ENCODE results near the gene NTSR2. TPM values are rescaled to one million over a fixed set of nuclear protein-coding genes. Genes with fewer than 3 reads are reported as not detected.

The NTSR2 gene
- total and polyA plus RNA-seq, 10 of the 15 experiments (the other 5 are each of a cell fraction or from before 2014, with no cell fraction given): not detected

DNA sequence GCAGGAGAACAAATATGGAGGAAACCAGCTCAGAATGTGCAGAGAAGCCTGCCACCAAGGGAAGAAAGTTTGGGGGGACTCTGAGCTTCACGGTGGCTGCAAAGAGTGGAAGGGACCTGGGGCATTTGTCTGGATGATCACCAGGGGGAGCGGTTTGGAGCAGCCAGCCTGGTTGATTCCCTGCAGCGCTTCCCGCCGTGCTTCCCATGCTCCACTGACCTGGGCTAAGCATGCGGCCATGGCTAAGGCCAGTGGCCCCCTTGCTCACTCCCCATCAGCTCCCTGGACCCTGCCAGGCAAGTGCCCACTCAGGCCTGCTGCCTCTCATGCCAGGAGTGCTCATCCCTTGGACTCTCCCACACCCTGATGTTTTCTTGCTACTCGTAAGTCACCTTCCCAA, 27.0 kb downstream of the NTSR2 start (continued):
- TF ChIP-seq, protein P1, sequence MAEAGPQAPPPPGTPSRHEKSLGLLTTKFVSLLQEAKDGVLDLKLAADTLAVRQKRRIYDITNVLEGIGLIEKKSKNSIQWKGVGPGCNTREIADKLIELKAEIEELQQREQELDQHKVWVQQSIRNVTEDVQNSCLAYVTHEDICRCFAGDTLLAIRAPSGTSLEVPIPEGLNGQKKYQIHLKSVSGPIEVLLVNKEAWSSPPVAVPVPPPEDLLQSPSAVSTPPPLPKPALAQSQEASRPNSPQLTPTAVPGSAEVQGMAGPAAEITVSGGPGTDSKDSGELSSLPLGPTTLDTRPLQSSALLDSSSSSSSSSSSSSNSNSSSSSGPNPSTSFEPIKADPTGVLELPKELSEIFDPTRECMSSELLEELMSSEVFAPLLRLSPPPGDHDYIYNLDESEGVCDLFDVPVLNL (IDR thresholded peaks at IDR 0.05; ENCODE audit: low read depth, low read length): no peak
- TF ChIP-seq, protein P2, sequence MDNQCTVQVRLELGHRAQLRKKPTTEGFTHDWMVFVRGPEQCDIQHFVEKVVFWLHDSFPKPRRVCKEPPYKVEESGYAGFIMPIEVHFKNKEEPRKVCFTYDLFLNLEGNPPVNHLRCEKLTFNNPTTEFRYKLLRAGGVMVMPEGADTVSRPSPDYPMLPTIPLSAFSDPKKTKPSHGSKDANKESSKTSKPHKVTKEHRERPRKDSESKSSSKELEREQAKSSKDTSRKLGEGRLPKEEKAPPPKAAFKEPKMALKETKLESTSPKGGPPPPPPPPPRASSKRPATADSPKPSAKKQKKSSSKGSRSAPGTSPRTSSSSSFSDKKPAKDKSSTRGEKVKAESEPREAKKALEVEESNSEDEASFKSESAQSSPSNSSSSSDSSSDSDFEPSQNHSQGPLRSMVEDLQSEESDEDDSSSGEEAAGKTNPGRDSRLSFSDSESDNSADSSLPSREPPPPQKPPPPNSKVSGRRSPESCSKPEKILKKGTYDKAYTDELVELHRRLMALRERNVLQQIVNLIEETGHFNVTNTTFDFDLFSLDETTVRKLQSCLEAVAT (IDR thresholded peaks at IDR 0.05): no peak
- TF ChIP-seq SP1 (IDR thresholded peaks at IDR 0.05; ENCODE audit: low read depth, low read length) (no peak), FOXK2 (IDR thresholded peaks at IDR 0.05) (no peak), POLR2AphosphoS5 (IDR thresholded peaks at IDR 0.05; ENCODE audit: low read length) (no peak), SRF (IDR thresholded peaks at IDR 0.05; ENCODE audit: low read depth in 2 of 2, low read length in 2 of 2) (no peak)
- TF ChIP-seq, protein P3, sequence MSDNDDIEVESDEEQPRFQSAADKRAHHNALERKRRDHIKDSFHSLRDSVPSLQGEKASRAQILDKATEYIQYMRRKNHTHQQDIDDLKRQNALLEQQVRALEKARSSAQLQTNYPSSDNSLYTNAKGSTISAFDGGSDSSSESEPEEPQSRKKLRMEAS (IDR thresholded peaks at IDR 0.05; ENCODE audit: low read depth, low read length): no peak

DNA sequence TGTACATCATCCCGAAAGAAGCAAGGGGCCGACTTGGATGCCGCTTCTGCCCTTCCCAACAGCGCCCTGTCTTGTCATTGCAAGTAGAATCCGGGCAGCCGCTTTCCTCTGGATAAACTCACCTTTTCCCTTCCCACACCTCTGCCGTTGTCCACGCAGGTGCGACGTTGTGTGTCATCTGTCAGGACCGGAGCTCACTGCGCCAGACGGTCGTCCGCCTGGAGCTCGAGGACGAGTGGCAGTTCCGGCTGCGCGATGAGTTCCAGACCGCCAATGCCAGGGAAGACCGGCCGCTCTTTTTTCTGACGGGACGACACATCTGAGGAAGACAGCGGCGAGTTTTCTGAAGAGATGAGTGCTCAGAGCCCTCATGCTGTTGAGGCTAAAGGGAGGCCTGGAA, 29.9 kb downstream of the NTSR2 start:
- CTCF ChIA-PET: no interaction called here
- no peaks in the 10 kb centered on the region for H3K36me3 ChIP-seq (ENCODE audit: control insufficient read depth in 2 of 2, insufficient read depth in 2 of 2, low read length in 1 of 2)
- H3K4me3 ChIP-seq: no peak overlapping the region
- no peak for TF ChIP-seq NFXL1 (IDR thresholded peaks at IDR 0.05; ENCODE audit: borderline replicate concordance)
- TF ChIP-seq NFYA (IDR thresholded peaks at IDR 0.05; ENCODE audit: borderline replicate concordance, low read depth, low read length): no peak
- no peak for TF ChIP-seq JUND (IDR thresholded peaks at IDR 0.05; ENCODE audit: low read depth, low read length)
- no peak for TF ChIP-seq PKNOX1 (IDR thresholded peaks at IDR 0.05)
- TF ChIP-seq BCL11A (IDR thresholded peaks at IDR 0.05; ENCODE audit: low read depth, low read length): no peak
- no peak for TF ChIP-seq NBN (IDR thresholded peaks at IDR 0.05)
- no peak for TF ChIP-seq FOS (IDR thresholded peaks at IDR 0.05; ENCODE audit: borderline replicate concordance, extremely low read depth, insufficient read length)
- H3K9me3 ChIP-seq (replicated peaks; ENCODE audit: control insufficient read depth, insufficient read depth, low read length): no peaks in the 10 kb centered on the region
- POLR2A ChIA-PET: no interaction called here
- no peak overlapping the region for H3K27ac ChIP-seq (ENCODE audit: control insufficient read depth, insufficient read depth)
- DNase-seq (ENCODE audit: low read depth, low spot score) (no peak), FAIRE-seq (no peak), ATAC-seq (no peak)
- BruUV-seq (replicated peaks): no TSS peak
- no peaks in the 10 kb centered on the region for H4K20me1 ChIP-seq (ENCODE audit: control insufficient read depth, insufficient read depth)
- no peak overlapping the region for H3K4me2 ChIP-seq (ENCODE audit: control insufficient read depth, insufficient read depth)
- no peaks in the 10 kb centered on the region for H3K4me1 ChIP-seq (ENCODE audit: control insufficient read depth, insufficient read depth, low read length)
- no peak overlapping the region for H3K9ac ChIP-seq (ENCODE audit: control insufficient read depth, insufficient read depth, low read length)
- 76% methylated on average over 27 of the region's 27 CpGs for WGBS (ENCODE audit: insufficient coverage, insufficient replicate concordance, low lambda C conversion rate, missing lambda C conversion rate)
- in situ Hi-C loops (cut with MboI) (no loop called here), intact Hi-C loops (cut with micrococcal nuclease; ENCODE audit: unreplicated experiment) (no loop called here)
- no peaks in the 10 kb centered on the region for H3K79me2 ChIP-seq (ENCODE audit: control insufficient read depth, insufficient read depth, low read length)
- H2AFZ ChIP-seq (ENCODE audit: control insufficient read depth, low read depth, low read length): no peak overlapping the region
- no peaks in the 10 kb centered on the region; a peak in 1 of 4 replicates for H3K27me3 ChIP-seq (replicated peaks in 1 of 2; ENCODE audit: control insufficient read depth in 2 of 2, insufficient read depth in 2 of 2, low read length in 1 of 2)
- SMC1A ChIA-PET (ENCODE audit: uncharacterized antibody, unreplicated experiment): no interaction called here
- RAD21 ChIA-PET (ENCODE audit: unreplicated experiment): no interaction called here
